Natural killer cell (primary cell): ENCODE results near the gene SEMA4B. TPM values are rescaled to one million over a fixed set of nuclear protein-coding genes. Genes with fewer than 3 reads are reported as not detected.

Experiments used
- ATAC-seq, 3 donors: fragments of 150-1000 bp in 2 of 3; fragments of 200-7000 bp in 1 of 3; cut with Tn5 transposase; 1 replicate in 1 of 3; 2 replicates in 2 of 3; pipeline ENCODE4 v1.10.0; 2021; ENCODE audit warnings: mild to moderate bottlenecking in 2 of 3, moderate library complexity in 2 of 3
- DNase-seq, 2 donors: peaks; one replicate each; pipeline versions ENCODE4 v3.0.0 to v3.0.0-alpha.2; 2013 to 2021; ENCODE audit warnings: mixed read lengths in 1 of 2
- H3K27ac ChIP-seq: one replicate; pipeline ENCODE4 v1.5.1; 2013; ENCODE audit warnings: mild to moderate bottlenecking, low read length
- H3K27me3 ChIP-seq: one replicate; pipeline ENCODE4 v1.6.1; 2013; ENCODE audit warnings: low read length; ENCODE audit not compliant: control insufficient read depth, insufficient read depth
- H3K36me3 ChIP-seq: one replicate; pipeline ENCODE4 v1.6.1; 2013; ENCODE audit warnings: low read length; ENCODE audit not compliant: control insufficient read depth, insufficient read depth
- H3K4me1 ChIP-seq: one replicate; pipeline ENCODE4 v1.6.1; 2013; ENCODE audit warnings: low read length; ENCODE audit not compliant: control insufficient read depth, insufficient read depth
- H3K4me3 ChIP-seq: one replicate; pipeline ENCODE4 v1.5.1; 2013; ENCODE audit warnings: low read length
- H3K9me3 ChIP-seq: one replicate; pipeline ENCODE4 v1.6.1; 2013; ENCODE audit warnings: low read length; ENCODE audit not compliant: control insufficient read depth, insufficient read depth
- H3K27ac Mint-ChIP-seq, 2 donors: one replicate each; pipeline ENCODE4 v1.8.0; 2022; ENCODE audit warnings: mild to moderate bottlenecking in 2 of 2, mixed read lengths in 2 of 2, moderate library complexity in 1 of 2
- H3K27me3 Mint-ChIP-seq, 2 donors: one replicate each; pipeline ENCODE4 v1.8.0; 2022; ENCODE audit warnings: low read depth in 2 of 2, mixed read lengths in 2 of 2
- H3K36me3 Mint-ChIP-seq: one replicate; pipeline ENCODE4 v1.8.0; 2022; ENCODE audit warnings: mixed read lengths
- H3K4me1 Mint-ChIP-seq, 2 donors: one replicate each; pipeline ENCODE4 v1.8.0; 2022; ENCODE audit warnings: mixed read lengths in 2 of 2
- H3K4me3 Mint-ChIP-seq: one replicate; pipeline ENCODE4 v1.8.0; 2022; ENCODE audit warnings: mild to moderate bottlenecking, moderate library complexity, mixed read lengths
- H3K9me3 Mint-ChIP-seq, 2 donors: one replicate each; pipeline ENCODE4 v1.8.0; 2022; ENCODE audit warnings: mixed read lengths in 2 of 2
- CTCF ChIP-seq: fragments of 200-600 bp; IDR thresholded peaks from one replicate; pipeline ENCODE4 v1.8.0; 2022; ENCODE audit warnings: antibody characterized with exemption
- WGBS: methylation state at CpG from one replicate; pipeline ENCODE4 v1.1.7; 2013; ENCODE audit warnings: missing lambda C conversion rate; ENCODE audit not compliant: insufficient coverage; 5-methylcytosine and 5-hydroxymethylcytosine counted together
- intact Hi-C: fragments of 100-400 bp; cut with micrococcal nuclease; formaldehyde crosslinking; loops from one replicate; pipeline ENCODE4 v1.14.2; 2022
- total RNA-seq, 4 donors: library from RNA; stranded (reverse); fragments of 120-200 nt in 1 of 4; gene quantifications; one replicate each; pipeline versions ENCODE4 v1.2.3 to v1.2.4, GENCODE V29; 2013 to 2022

The SEMA4B gene
- total RNA-seq, 3 donors from 2014 or later (not counting 1 experiment from before 2014, with no cell fraction given): 13.1 to 28.1 (median 25.0) TPM

- Mint-ChIP-seq H3K4me1 (peaks cover 5 to 6% of the 10 kb centered on the region in 2 donors), H3K9me3 (no peaks in the 10 kb centered on the region), H3K27me3 (no peaks in the 10 kb centered on the region), H3K36me3 (no peaks in the 10 kb centered on the region), H3K4me3 (no peak overlapping the region), H3K27ac (peak overlapping the region in 1 of 2 donors; percentile 35)
- 87% methylated on average over 8 of the region's 9 CpGs for WGBS
- Histone ChIP-seq H3K27me3 (no peaks in the 10 kb centered on the region), H3K4me3 (no peak overlapping the region), H3K27ac (no peak overlapping the region), H3K36me3 (peaks cover 16% of the 10 kb centered on the region), H3K9me3 (no peaks in the 10 kb centered on the region), H3K4me1 (peaks cover 21% of the 10 kb centered on the region)
- no peak for TF ChIP-seq CTCF
- ATAC-seq (no peak), DNase-seq (no peak)
- intact Hi-C loops: loop anchor here (5.0 kb wide), 1 partner anchor 456 kb away; no protein-coding TSS in a partner anchor
Measured at GRCh38 chr15:90217671-90218394, 16.7 kb downstream of the SEMA4B start.

- Mint-ChIP-seq H3K27ac (no peak overlapping the region), H3K27me3 (no peaks in the 10 kb centered on the region), H3K4me3 (no peak overlapping the region), H3K9me3 (no peaks in the 10 kb centered on the region), H3K36me3 (no peaks in the 10 kb centered on the region), H3K4me1 (peaks cover 4 to 5% of the 10 kb centered on the region in 2 donors)
- H3K9me3 ChIP-seq: no peaks in the 10 kb centered on the region
- H3K27me3 ChIP-seq: no peaks in the 10 kb centered on the region
- peaks cover 33% of the 10 kb centered on the region for H3K36me3 ChIP-seq
- no peak overlapping the region for H3K4me3 ChIP-seq
- intact Hi-C loops: loop anchor here (1.0 to 5.0 kb wide), 2 partner anchors 76 to 457 kb away; no protein-coding TSS in a partner anchor
- 69% methylated on average over 17 of the region's 17 CpGs for WGBS
- H3K4me1 ChIP-seq: peaks cover 10% of the 10 kb centered on the region
- no peak overlapping the region for H3K27ac ChIP-seq
- TF ChIP-seq CTCF: peak; percentile 59
- peak in 2 of 3 donors; percentile 82 to 84 for ATAC-seq
- DNase-seq: peak; percentile 43 to 77
Measured at GRCh38 chr15:90219421-90220141, 18.5 kb downstream of the SEMA4B start.

- DNase-seq: peak in 1 of 2 donors; percentile 42
- Histone ChIP-seq H3K27me3 (no peaks in the 10 kb centered on the region), H3K27ac (no peak overlapping the region), H3K36me3 (peaks cover 47% of the 10 kb centered on the region), H3K9me3 (no peaks in the 10 kb centered on the region), H3K4me3 (no peak overlapping the region), H3K4me1 (peaks cover 10% of the 10 kb centered on the region)
- intact Hi-C loops: no loop called here
- H3K36me3 Mint-ChIP-seq: no peaks in the 10 kb centered on the region
- H3K27ac Mint-ChIP-seq: no peak overlapping the region
- peak in 1 of 3 donors; percentile 33 for ATAC-seq
- WGBS: 81% methylated on average over 13 of the region's 14 CpGs
- no peaks in the 10 kb centered on the region for H3K4me1 Mint-ChIP-seq
- no peaks in the 10 kb centered on the region for H3K27me3 Mint-ChIP-seq
- H3K4me3 Mint-ChIP-seq: no peak overlapping the region
- no peak for TF ChIP-seq CTCF
- no peaks in the 10 kb centered on the region for H3K9me3 Mint-ChIP-seq
Measured at GRCh38 chr15:90221246-90221900, 20.2 kb downstream of the SEMA4B start.
